Upper lobe of right lung (tissue), 1 donor: Measurements from ENCODE around the gene HIPK2. TPM values are rescaled to one million over a fixed set of nuclear protein-coding genes. Genes with fewer than 3 reads are reported as not detected.

Experiments
- ATAC-seq: fragments of 200-7000 bp; cut with Tn5 transposase; one replicate; pipeline ENCODE4 v1.9.1; 2020; ENCODE audit warnings: mild to moderate bottlenecking, moderate library complexity
- DNase-seq: peaks from one replicate; pipeline ENCODE4 v3.0.0-alpha.2; 2020
- H3K27ac ChIP-seq: fragments of 200-600 bp; one replicate; pipeline ENCODE4 v1.8.0; 2022
- H3K27me3 ChIP-seq: fragments of 200-600 bp; one replicate; pipeline ENCODE4 v1.8.0; 2022; ENCODE audit warnings: mild to moderate bottlenecking
- H3K36me3 ChIP-seq: fragments of 200-600 bp; one replicate; pipeline ENCODE4 v1.8.0; 2022
- H3K4me1 ChIP-seq: fragments of 200-600 bp; one replicate; pipeline ENCODE4 v1.8.0; 2022
- H3K4me3 ChIP-seq: fragments of 200-600 bp; one replicate; pipeline ENCODE4 v1.8.0; 2022; ENCODE audit warnings: mild to moderate bottlenecking
- H3K9me3 ChIP-seq: fragments of 200-600 bp; one replicate; pipeline ENCODE4 v1.8.0; 2022
- intact Hi-C: fragments of 100-400 bp; cut with DNase I; formaldehyde crosslinking; loops from one replicate; pipeline ENCODE4 v1.11.0; 2022
- total RNA-seq: library from RNA; stranded (reverse); fragmentation: NEBNext Ultra II Directional; extraction: Animal tissue kit (Norgen Biotek cat#: 25700); gene quantifications from one replicate; pipeline ENCODE4 v1.2.1, GENCODE V29; 2021
- TF ChIP-seq, protein P1 (sequence below): fragments of 200-600 bp; IDR thresholded peaks from one replicate; pipeline ENCODE4 v1.8.0; 2022; ENCODE audit warnings: antibody characterized with exemption
- donor health status: DM: no; HTN: yes; CAD: no; lungs with severe emphysema.

Gene HIPK2
- total RNA-seq, 1 donor from 2014 or later, result 64.3 TPM

- DNase-seq (no peak), ATAC-seq (no peak)
- Histone ChIP-seq H3K27me3 (no peaks in the 10 kb centered on the region), H3K4me1 (peaks cover 14% of the 10 kb centered on the region), H3K36me3 (peaks cover 7% of the 10 kb centered on the region), H3K27ac (no peak overlapping the region), H3K9me3 (no peaks in the 10 kb centered on the region), H3K4me3 (no peak overlapping the region)
- intact Hi-C loops, result no loop called here
- TF ChIP-seq, protein P1, sequence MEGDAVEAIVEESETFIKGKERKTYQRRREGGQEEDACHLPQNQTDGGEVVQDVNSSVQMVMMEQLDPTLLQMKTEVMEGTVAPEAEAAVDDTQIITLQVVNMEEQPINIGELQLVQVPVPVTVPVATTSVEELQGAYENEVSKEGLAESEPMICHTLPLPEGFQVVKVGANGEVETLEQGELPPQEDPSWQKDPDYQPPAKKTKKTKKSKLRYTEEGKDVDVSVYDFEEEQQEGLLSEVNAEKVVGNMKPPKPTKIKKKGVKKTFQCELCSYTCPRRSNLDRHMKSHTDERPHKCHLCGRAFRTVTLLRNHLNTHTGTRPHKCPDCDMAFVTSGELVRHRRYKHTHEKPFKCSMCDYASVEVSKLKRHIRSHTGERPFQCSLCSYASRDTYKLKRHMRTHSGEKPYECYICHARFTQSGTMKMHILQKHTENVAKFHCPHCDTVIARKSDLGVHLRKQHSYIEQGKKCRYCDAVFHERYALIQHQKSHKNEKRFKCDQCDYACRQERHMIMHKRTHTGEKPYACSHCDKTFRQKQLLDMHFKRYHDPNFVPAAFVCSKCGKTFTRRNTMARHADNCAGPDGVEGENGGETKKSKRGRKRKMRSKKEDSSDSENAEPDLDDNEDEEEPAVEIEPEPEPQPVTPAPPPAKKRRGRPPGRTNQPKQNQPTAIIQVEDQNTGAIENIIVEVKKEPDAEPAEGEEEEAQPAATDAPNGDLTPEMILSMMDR, result no peak
These were observed 82.2 kb downstream of the HIPK2 start for GRCh38 chr7:139695588-139695987.

- Histone ChIP-seq H3K27me3 (no peaks in the 10 kb centered on the region), H3K9me3 (no peaks in the 10 kb centered on the region), H3K4me1 (peaks cover 14% of the 10 kb centered on the region), H3K27ac (no peak overlapping the region), H3K4me3 (no peak overlapping the region), H3K36me3 (peaks cover 7% of the 10 kb centered on the region)
- TF ChIP-seq, protein P1, result no peak
- ATAC-seq, result no peak
- intact Hi-C loops, result no loop called here
- DNase-seq, result no peak
These were observed 82.7 kb downstream of the HIPK2 start for GRCh38 chr7:139695051-139695450.

DNA sequence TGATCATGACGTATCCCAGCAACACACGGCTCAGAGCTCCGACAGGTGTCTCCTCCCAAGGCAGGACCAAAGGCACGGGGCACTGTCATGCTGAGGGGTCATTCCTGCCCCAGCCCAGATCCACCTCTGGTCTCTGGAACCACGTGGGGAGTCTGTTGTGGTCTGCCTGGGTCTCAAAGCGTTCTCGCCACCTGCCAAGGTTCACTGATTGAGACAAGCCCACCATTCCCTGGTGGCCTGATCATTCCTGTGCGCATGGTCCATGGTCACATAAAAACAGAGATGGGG, 83.5 kb downstream of the HIPK2 start:
- DNase-seq (no peak), ATAC-seq (no peak)
- peaks cover 11% of the 10 kb centered on the region for H3K4me1 ChIP-seq
- H3K9me3 ChIP-seq, result no peaks in the 10 kb centered on the region
- H3K4me3 ChIP-seq, result no peak overlapping the region
- TF ChIP-seq, protein P1, result no peak
- H3K36me3 ChIP-seq, result peaks cover 7% of the 10 kb centered on the region
- intact Hi-C loops, result no loop called here
- no peaks in the 10 kb centered on the region for H3K27me3 ChIP-seq
- no peak overlapping the region for H3K27ac ChIP-seq

- Histone ChIP-seq H3K27me3 (no peaks in the 10 kb centered on the region), H3K4me3 (no peak overlapping the region), H3K9me3 (no peaks in the 10 kb centered on the region), H3K27ac (no peak overlapping the region), H3K36me3 (peaks cover 7% of the 10 kb centered on the region), H3K4me1 (peaks cover 11% of the 10 kb centered on the region)
- no peak for ATAC-seq
- TF ChIP-seq, protein P1, result no peak
- intact Hi-C loops, result no loop called here
- DNase-seq, result no peak
These were observed 84.0 kb downstream of the HIPK2 start for GRCh38 chr7:139693651-139694388.

GRCh38 chr7:139692723-139693122, 85.1 kb downstream of the HIPK2 start:
- TF ChIP-seq, protein P1, result no peak
- H3K36me3 ChIP-seq, result peaks cover under 1% of the 10 kb centered on the region
- H3K27ac ChIP-seq, result no peak overlapping the region
- no peaks in the 10 kb centered on the region for H3K9me3 ChIP-seq
- DNase-seq (no peak), ATAC-seq (no peak)
- no peak overlapping the region for H3K4me3 ChIP-seq
- no peaks in the 10 kb centered on the region for H3K27me3 ChIP-seq
- intact Hi-C loops, result no loop called here
- H3K4me1 ChIP-seq, result peaks cover 11% of the 10 kb centered on the region
